ENCODE results near the gene NENF. TPM values are rescaled to one million over a fixed set of nuclear protein-coding genes. Genes with fewer than 3 reads are reported as not detected.
"Not testable (repeated sequence)": the region's sequence is repeated elsewhere in the genome, so short reads cannot be mapped to it uniquely, and the experiment has no call there.

The NENF gene
- polyA plus RNA-seq, 4 donors = 17.7 to 62.6 (median 40.0) TPM

DNA sequence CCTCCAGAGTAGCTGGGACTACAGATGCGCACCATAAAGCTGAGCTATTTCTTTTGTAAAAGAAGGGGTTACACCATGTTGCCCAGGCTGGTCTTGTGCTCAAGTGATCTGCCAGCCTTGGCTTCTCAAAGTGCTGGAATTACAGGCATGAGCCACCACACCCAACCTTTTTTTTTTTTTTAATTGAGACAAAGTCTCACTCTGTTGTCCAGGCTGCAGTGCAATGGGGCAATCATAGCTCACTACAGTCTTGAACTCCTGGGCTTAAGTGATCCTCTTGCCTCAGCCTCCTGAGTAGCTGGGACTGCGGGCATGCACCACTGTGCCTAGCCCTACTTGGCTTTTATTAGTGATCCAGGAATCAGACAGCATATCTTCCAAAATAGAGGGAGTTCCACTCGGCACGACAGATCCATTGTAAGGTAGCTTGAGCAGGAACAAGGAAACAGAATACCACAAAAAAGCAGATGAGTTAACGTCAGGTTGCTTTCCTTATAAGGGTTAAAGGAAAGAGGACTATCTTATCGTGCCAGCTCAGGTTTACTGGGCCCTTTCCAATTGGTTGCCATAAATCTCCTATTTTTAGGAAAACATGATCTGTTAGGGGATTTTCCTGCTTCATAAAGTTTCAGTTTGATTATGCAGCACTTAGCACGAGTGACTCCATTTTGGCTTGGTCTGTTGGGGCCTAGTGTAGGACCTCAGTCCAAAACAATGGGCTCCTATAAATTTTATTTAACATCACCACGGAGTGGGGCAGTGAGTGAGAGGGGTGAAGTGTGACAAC, 45.2 kb downstream of the NENF start:
- Histone ChIP-seq H3K27me3 (ENCODE audit: control insufficient read depth in 3 of 3, insufficient read depth in 3 of 3, low read length in 3 of 3) (no peaks in the 10 kb centered on the region), H3K27ac (ENCODE audit: low read depth in 1 of 3, low read length in 2 of 3) (peak overlapping the region in 2 of 3 donors; percentile 58 to 69), H3K36me3 (ENCODE audit: control insufficient read depth in 3 of 3, insufficient read depth in 2 of 3, low read depth in 1 of 3, low read length in 3 of 3) (no peaks in the 10 kb centered on the region), H3K4me3 (ENCODE audit: low read depth in 1 of 3, low read length in 3 of 3) (no peak overlapping the region), H3K9me3 (ENCODE audit: control insufficient read depth in 2 of 2, insufficient read depth in 1 of 2, low read depth in 1 of 2, low read length in 1 of 2) (no peaks in the 10 kb centered on the region), H3K4me1 (ENCODE audit: control insufficient read depth in 3 of 3, insufficient read depth in 2 of 3, low read depth in 1 of 3, low read length in 2 of 3) (peaks cover 0 to 19% (median 2%) of the 10 kb centered on the region in 3 donors)
- 32 to 60% (median 42%) methylated on average over 8 of the region's 8 CpGs for WGBS, 3 donors
- no peak for FAIRE-seq
- peak; percentile 44 to 77 for DNase-seq

DNA sequence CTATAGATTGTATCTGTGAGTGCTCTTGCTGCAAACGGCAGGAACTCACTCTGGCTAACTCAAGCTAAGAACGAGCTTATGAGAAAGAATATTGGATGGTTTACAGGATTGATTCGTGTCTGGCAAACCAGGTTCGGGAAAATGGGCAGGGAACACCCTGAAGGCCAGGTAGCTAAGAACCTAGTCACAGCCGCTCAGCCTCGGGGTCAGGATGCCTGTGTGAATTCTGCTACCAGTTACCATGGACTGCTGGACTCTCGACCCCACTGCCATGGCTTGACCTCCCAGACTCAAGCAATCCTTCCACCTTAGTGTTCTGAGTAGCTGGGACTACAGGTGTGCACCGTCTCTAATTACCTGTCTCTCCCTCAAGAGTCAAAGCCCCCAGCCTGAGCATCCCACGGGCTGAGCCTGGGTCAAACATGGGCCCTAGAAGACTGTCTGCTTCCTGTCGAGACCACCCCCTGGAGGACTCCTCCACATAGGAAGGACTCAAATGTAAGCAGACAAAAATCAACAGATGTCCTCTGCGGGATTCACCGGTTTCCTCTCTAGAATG, 45.8 kb downstream of the NENF start:
- FAIRE-seq (no peak), DNase-seq (no peak)
- Histone ChIP-seq H3K27me3 (ENCODE audit: control insufficient read depth in 3 of 3, insufficient read depth in 3 of 3, low read length in 3 of 3) (no peaks in the 10 kb centered on the region), H3K27ac (ENCODE audit: low read depth in 1 of 3, low read length in 2 of 3) (peak overlapping the region in 2 of 3 donors; percentile 58 to 69), H3K9me3 (ENCODE audit: control insufficient read depth in 2 of 2, insufficient read depth in 1 of 2, low read depth in 1 of 2, low read length in 1 of 2) (no peaks in the 10 kb centered on the region), H3K4me3 (ENCODE audit: low read depth in 1 of 3, low read length in 3 of 3) (no peak overlapping the region), H3K36me3 (ENCODE audit: control insufficient read depth in 3 of 3, insufficient read depth in 2 of 3, low read depth in 1 of 3, low read length in 3 of 3) (no peaks in the 10 kb centered on the region), H3K4me1 (ENCODE audit: control insufficient read depth in 3 of 3, insufficient read depth in 2 of 3, low read depth in 1 of 3, low read length in 2 of 3) (peaks cover 0 to 24% (median 2%) of the 10 kb centered on the region in 3 donors)
- 79 to 88% (median 82%) methylated on average over 12 of the region's 12 CpGs for WGBS, 3 donors

DNA sequence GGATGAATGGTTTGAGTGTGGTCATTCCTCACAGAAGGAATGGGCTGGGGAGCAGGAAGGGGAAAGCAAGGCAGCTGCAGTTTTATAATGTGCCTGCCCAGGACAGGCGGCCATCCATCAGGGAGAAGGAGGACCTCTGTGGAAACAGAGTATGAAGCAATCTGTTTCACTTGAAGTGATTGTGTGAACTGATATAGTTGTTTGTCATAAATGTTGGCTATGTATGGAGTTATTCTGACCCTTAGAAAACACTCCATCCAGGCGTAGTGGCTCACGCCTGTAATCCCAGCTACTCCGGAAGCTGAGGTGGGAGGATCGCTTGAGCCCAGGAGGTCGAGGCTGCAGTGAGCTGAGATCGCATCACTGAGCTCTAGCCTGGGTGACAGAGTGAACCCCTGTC, 46.5 kb downstream of the NENF start:
- Histone ChIP-seq H3K9me3 (ENCODE audit: control insufficient read depth in 2 of 2, insufficient read depth in 1 of 2, low read depth in 1 of 2, low read length in 1 of 2) (no peaks in the 10 kb centered on the region), H3K4me3 (ENCODE audit: low read depth in 1 of 3, low read length in 3 of 3) (no peak overlapping the region), H3K27ac (ENCODE audit: low read depth in 1 of 3, low read length in 2 of 3) (no peak overlapping the region), H3K4me1 (ENCODE audit: control insufficient read depth in 3 of 3, insufficient read depth in 2 of 3, low read depth in 1 of 3, low read length in 2 of 3) (peaks cover 0 to 24% (median 2%) of the 10 kb centered on the region in 3 donors), H3K36me3 (ENCODE audit: control insufficient read depth in 3 of 3, insufficient read depth in 2 of 3, low read depth in 1 of 3, low read length in 3 of 3) (no peaks in the 10 kb centered on the region), H3K27me3 (ENCODE audit: control insufficient read depth in 3 of 3, insufficient read depth in 3 of 3, low read length in 3 of 3) (no peaks in the 10 kb centered on the region)
- FAIRE-seq = no peak
- no peak for DNase-seq
- WGBS, 3 donors = 77 to 84% (median 83%) methylated on average over 7 of the region's 7 CpGs

DNA sequence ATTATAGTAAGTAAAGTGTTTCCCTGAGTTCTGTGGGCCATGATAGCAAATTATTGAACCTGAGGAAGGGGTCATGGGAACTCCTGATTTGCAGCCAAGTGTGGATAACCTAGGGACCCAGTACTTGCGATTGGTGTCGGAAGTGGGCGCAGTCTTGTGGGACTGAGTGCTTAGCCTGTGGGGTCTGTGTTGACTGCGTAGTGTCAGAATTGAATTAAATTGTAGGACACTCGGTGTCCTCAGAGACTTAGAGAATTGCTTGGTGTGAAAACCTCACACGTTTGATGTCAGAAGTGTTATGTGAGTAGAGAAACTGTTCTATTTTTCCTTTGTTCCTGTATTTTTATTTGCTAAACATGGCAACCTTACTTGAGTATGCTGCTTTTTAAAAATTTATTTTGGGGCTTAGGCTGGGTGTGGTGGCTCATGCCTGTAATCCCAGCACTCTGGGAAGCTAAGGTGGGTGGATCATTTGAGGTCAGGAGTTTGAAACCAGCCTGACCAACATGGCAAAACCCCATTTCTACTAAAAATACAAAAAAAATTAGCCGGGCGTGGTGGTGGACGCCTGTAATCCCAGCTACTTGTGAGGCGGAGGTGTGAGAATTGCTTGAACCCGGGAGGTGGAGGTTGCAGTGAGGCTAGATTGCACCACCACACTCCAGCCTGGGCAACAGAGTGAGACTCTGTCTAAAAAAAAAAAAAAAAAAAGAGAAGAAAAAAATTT, 48.2 kb downstream of the NENF start:
- H3K4me3 ChIP-seq (ENCODE audit: low read depth in 1 of 3, low read length in 3 of 3); H3K27me3 ChIP-seq (ENCODE audit: control insufficient read depth in 3 of 3, insufficient read depth in 3 of 3, low read length in 3 of 3); H3K27ac ChIP-seq (ENCODE audit: low read depth in 1 of 3, low read length in 2 of 3); H3K9me3 ChIP-seq (ENCODE audit: control insufficient read depth in 2 of 2, insufficient read depth in 1 of 2, low read depth in 1 of 2, low read length in 1 of 2); FAIRE-seq; DNase-seq; H3K36me3 ChIP-seq (ENCODE audit: control insufficient read depth in 3 of 3, insufficient read depth in 2 of 3, low read depth in 1 of 3, low read length in 3 of 3): not testable (repeated sequence)
- peaks cover 0 to 32% (median 2%) of the 10 kb centered on the region in 3 donors for H3K4me1 ChIP-seq (ENCODE audit: control insufficient read depth in 3 of 3, insufficient read depth in 2 of 3, low read depth in 1 of 3, low read length in 2 of 3)
- WGBS, 3 donors = 76 to 88% (median 83%) methylated on average over 11 of the region's 11 CpGs

DNA sequence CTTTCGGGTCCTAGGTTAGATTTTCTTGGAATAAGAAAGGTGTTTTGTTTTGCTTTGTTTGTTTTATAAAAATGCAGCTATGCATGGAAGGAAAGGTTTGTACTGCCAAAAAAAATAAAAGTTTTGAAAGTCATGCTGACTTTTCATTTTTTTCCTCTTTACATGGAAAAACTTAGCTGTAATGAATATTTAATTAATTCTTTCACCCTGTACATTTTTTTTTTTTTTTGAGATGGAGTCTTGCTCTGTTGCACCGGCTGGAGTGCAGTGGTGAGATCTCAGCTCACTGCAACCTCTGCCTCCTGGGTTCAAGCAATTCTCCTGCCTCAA, 48.7 kb downstream of the NENF start:
- H3K4me3 ChIP-seq (ENCODE audit: low read depth in 1 of 3, low read length in 3 of 3) = no peak overlapping the region
- FAIRE-seq (no peak), DNase-seq (no peak)
- no peaks in the 10 kb centered on the region for H3K9me3 ChIP-seq (ENCODE audit: control insufficient read depth in 2 of 2, insufficient read depth in 1 of 2, low read depth in 1 of 2, low read length in 1 of 2)
- H3K27ac ChIP-seq (ENCODE audit: low read depth in 1 of 3, low read length in 2 of 3) = no peak overlapping the region
- H3K36me3 ChIP-seq (ENCODE audit: control insufficient read depth in 3 of 3, insufficient read depth in 2 of 3, low read depth in 1 of 3, low read length in 3 of 3) = no peaks in the 10 kb centered on the region
- H3K27me3 ChIP-seq (ENCODE audit: control insufficient read depth in 3 of 3, insufficient read depth in 3 of 3, low read length in 3 of 3) = no peaks in the 10 kb centered on the region
- WGBS, 3 donors = 68 to 77% (median 68%) methylated on average over 2 of the region's 2 CpGs
- peaks cover 0 to 37% (median 2%) of the 10 kb centered on the region in 3 donors for H3K4me1 ChIP-seq (ENCODE audit: control insufficient read depth in 3 of 3, insufficient read depth in 2 of 3, low read depth in 1 of 3, low read length in 2 of 3)

DNA sequence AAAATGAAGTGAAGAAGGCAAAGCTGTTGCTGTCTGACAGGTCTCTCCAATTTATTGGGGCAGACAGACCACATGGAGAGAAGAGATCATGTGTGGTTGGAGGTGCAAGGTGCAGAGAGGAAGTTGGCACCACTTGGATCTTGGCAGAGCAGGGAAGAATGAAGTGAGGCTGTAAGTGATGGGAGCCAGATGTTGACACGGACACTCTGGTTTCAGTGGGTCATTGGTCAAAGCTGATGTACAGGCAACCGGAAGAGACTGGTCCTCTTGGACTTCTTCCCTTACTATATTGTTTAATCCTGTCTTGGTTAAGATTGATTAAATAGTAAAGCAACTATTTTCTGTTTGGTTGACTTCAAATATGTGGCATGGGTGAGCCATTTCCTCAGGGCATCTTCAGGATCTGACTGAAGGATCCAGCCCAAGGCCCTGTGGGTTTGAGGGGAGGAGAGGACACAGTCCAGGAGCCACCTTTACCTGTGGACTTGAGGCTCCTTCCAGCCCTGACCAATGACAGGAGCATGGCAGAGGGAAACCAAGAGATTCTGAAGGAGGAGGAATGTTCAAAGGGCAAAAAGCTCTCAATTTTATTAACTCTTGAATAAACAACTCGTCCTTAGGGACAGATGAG, 49.4 kb downstream of the NENF start:
- WGBS, 3 donors = 34 to 62% (median 58%) methylated on average over 3 of the region's 3 CpGs
- peak in 1 of 2 donors; percentile 75 for DNase-seq
- peak overlapping the region; percentile 19 to 69 (median 35) for H3K27ac ChIP-seq (ENCODE audit: low read depth in 1 of 3, low read length in 2 of 3)
- no peaks in the 10 kb centered on the region for H3K36me3 ChIP-seq (ENCODE audit: control insufficient read depth in 3 of 3, insufficient read depth in 2 of 3, low read depth in 1 of 3, low read length in 3 of 3)
- FAIRE-seq = no peak
- no peaks in the 10 kb centered on the region for H3K9me3 ChIP-seq (ENCODE audit: control insufficient read depth in 2 of 2, insufficient read depth in 1 of 2, low read depth in 1 of 2, low read length in 1 of 2)
- no peaks in the 10 kb centered on the region for H3K27me3 ChIP-seq (ENCODE audit: control insufficient read depth in 3 of 3, insufficient read depth in 3 of 3, low read length in 3 of 3)
- H3K4me3 ChIP-seq (ENCODE audit: low read depth in 1 of 3, low read length in 3 of 3) = no peak overlapping the region
- H3K4me1 ChIP-seq (ENCODE audit: control insufficient read depth in 3 of 3, insufficient read depth in 2 of 3, low read depth in 1 of 3, low read length in 2 of 3) = peaks cover 0 to 40% (median 2%) of the 10 kb centered on the region in 3 donors

DNA sequence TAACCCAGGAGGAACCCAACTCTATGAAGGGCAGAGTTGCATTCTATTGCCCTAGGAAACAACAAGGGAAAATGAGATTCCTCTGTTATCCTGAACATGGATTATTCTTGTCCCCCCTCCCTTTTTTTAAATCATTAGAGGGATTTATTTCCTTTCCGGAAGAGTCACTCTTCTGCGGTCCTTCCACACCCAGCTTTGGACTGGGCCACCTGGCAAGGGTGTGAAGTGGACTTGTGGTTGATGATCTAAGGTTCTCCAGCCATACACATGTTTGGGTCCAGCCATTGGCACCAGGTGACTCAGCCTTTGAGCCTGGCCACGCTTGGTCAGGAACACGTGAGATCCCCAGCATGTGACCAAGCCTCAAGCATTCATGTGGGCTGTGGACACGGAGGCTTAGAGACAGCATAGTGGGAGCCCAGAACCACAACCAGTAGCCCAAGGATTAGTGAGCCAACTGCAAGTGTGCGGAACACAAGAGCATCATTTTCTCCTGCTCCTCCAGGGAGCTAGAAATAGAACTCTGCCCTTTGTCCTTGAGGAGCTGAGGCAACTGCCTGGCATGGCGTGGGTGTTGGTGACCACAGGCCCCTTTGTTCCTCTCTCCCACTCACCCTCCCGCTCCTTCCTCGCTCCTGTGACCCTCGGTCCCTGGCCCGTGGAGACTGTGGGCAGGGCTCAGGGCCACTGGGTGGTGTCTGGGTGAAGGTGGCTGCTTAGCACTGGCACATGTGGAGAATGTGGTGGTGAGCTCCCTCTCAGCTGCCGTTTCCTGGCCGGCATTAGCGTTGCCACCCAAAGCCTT, 50.1 kb downstream of the NENF start:
- H3K27me3 ChIP-seq (ENCODE audit: control insufficient read depth in 3 of 3, insufficient read depth in 3 of 3, low read length in 3 of 3) = no peaks in the 10 kb centered on the region
- H3K4me3 ChIP-seq (ENCODE audit: low read depth in 1 of 3, low read length in 3 of 3) = no peak overlapping the region
- no peaks in the 10 kb centered on the region for H3K36me3 ChIP-seq (ENCODE audit: control insufficient read depth in 3 of 3, insufficient read depth in 2 of 3, low read depth in 1 of 3, low read length in 3 of 3)
- DNase-seq = peak; percentile 52 to 81
- FAIRE-seq = no peak
- no peaks in the 10 kb centered on the region for H3K9me3 ChIP-seq (ENCODE audit: control insufficient read depth in 2 of 2, insufficient read depth in 1 of 2, low read depth in 1 of 2, low read length in 1 of 2)
- H3K27ac ChIP-seq (ENCODE audit: low read depth in 1 of 3, low read length in 2 of 3) = peak overlapping the region in 2 of 3 donors; percentile 35 to 69
- H3K4me1 ChIP-seq (ENCODE audit: control insufficient read depth in 3 of 3, insufficient read depth in 2 of 3, low read depth in 1 of 3, low read length in 2 of 3) = peaks cover 0 to 40% (median 2%) of the 10 kb centered on the region in 3 donors
- 54 to 79% (median 63%) methylated on average over 13 to 14 of the region's 14 CpGs for WGBS, 3 donors

Data from small intestine (tissue), 7 donors.